ENCODE data around the gene MAP3K9.

Gene MAP3K9

GRCh38 chr14:70780396-70781075 lies 28.8 kb downstream of the MAP3K9 start:
- DNase-seq, result no peak

DNA sequence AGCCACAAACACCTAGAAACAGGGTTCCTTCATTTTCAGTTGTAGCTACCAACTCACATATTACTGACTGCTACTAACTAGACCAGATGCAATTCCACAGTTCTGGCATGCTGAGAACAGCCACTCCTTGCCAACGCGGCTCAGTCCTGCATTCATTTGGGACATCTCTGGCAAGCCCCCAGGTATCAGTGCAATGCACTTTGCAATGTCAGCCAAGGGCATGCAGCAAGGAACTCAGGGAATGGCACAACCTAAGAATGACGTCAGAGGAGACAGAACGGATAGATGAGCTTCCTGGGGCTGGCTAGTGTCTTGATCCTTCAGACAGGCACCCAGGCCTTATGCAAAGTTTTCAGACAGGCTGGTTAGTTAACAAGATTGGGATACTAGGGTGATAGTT lies 29.6 kb downstream of the MAP3K9 start:
- DNase-seq, result no peak

GRCh38 chr14:70776197-70776596 lies 33.1 kb downstream of the MAP3K9 start:
- DNase-seq, result no peak

DNA sequence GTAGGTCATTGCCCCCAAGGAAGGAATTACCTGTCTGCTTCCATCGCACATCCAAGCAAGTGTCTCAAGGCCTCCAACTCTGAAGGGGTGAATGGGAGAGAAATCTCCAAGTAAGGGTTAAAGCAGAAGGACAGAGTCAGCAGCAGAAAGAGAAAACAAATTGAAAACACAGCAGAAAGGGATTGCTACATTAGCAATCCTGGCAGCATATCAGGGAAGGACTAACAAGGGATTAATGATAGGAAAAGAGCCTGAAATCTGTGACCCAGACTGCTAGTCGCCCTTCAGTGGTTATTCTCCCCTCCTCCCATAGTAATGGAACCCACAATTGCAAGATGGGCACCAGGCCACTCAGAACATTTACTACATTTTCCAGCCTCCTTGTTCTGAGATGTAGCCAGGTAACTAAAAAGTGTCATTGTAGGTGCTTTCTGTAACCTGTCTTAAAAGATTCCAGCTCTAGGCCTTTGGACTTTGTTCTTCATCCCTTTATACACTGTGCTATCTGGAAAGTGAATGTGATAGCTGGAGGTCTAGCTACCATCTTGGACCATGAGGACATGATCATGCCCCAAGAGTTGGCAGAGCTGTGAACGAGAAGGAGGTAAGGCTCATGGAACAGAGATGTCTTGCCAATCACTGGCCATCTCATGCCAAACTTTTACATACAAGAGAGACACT lies 36.0 kb downstream of the MAP3K9 start:
- no peak for DNase-seq

GRCh38 chr14:70771781-70772212 lies 37.5 kb downstream of the MAP3K9 start:
- no peak for DNase-seq

- DNase-seq, result no peak
These were observed 38.8 kb downstream of the MAP3K9 start for GRCh38 chr14:70770490-70770889.

DNA sequence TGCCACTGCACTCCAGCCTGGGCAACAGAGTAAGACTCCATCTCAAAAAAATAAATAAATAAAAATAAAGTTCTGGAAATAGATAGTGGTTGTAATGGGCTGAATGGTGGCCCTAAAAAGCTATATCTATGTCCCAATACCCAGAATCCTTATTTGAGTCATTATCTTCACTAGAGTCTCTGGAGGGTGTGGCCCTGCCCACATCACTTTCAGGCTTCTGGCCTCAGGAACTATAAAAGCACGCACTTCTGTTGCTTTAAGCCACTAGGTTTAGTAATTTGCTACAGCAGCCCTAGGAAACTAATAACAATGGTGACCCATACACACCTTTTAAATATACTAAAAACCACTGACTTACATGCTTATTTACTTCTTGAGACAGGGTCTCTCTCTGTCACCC lies 49.9 kb downstream of the MAP3K9 start:
- no peak for DNase-seq

GRCh38 chr14:70755655-70756054 lies 53.7 kb downstream of the MAP3K9 start:
- no peak for DNase-seq

DNA sequence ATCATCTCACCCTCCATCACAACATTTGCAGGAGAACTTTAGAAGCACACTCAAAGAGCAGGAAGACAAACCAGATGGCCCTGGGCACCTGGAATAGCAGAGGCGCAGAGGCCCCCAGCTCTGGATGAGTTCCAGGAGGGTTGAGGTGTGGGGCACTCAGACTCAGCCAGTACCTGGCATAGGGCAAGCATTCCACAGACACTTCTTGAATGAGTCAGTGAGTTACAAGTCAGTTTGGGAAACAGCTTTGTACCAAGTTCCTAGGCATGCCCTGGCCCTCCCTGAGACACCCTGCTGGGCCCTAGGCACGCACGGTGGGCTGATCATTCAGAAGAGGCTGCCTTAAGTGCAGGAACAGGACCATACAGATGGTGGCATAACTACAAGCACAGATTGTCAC lies 54.3 kb downstream of the MAP3K9 start:
- no peak for DNase-seq

- no peak for DNase-seq
These were observed 55.8 kb downstream of the MAP3K9 start for GRCh38 chr14:70753518-70753953.

DNA sequence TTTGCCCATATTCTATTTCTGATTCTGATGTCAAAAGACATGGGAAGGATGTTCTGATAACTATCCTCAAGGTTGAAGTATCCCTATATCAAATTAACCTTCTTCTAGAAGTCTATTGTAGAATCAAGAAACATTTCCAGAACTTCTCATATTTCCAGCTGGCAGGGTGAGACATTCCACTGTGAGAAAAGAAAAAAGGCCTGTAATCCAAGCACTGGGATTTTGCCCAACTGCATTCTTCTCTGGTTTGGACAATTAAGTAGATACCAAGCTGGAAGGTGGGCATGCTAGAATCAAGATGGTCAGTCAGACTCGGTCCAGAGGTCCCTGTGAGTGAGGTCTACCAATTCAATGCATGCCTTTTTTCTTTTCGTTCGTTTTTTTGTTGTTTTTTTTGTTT lies 60.9 kb downstream of the MAP3K9 start:
- DNase-seq, result no peak

DNA sequence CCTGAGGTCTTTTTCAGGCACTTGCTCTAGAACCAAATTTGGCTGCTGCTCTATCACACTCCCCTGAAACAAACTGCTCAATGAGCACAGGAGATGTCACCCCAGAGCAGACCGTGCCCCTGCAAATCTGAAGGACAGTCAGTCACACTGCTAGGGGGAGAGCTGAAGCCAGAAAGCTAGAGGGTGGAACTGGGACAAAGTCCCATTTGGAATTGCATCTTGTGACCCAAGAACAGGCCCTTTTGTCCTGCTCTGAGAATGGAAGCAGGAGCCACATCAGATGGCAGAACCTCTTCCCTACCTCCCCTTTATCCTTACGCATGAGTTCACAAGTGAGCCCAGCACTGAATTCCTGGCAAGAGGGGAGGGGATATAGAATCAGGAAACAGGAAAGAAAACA lies 64.7 kb downstream of the MAP3K9 start:
- DNase-seq, result no peak

- no peak for DNase-seq
These were observed 67.0 kb downstream of the MAP3K9 start for GRCh38 chr14:70742316-70742715.

GRCh38 chr14:70741482-70741881 lies 67.8 kb downstream of the MAP3K9 start:
- DNase-seq, result no peak

- no peak for DNase-seq
These were observed 74.3 kb downstream of the MAP3K9 start for GRCh38 chr14:70735043-70735442.

DNA sequence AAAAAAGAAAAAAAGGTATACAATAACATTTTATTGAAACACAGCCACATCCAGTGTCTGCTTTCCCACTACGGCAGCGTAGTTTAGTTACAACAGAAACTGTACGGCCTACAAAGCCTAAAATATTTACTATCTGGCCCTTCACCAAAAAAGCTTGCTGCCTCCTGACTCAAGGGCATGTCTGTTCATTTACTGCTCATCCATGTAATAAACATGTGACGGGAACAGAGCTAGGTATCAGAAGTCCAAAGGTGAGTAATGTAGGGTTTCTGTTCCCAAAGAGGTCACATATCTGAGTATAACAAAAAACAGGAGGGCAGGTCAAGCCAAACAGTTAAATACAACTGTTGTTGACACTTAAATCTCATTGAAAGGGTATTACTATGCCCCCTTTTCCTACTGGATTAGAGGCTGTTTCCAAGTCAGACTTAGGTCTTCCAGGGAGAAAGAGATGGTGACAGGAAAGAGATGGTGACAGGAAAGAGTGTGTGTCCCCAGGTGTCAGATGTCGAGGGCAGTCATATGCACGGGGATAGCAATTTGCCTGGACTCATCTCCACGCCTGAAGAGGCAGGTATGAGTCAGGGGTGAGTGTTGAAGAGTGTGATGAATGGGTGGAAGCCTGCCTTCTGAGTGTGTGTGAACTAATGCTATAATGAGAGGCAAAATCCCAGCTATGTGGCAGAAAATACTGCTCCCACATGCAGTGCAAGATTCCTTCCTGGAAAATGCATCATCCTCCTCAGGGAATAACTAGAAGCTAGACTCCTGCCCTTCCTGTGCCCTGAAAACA lies 77.7 kb downstream of the MAP3K9 start:
- no peak for DNase-seq

GRCh38 chr14:70730393-70730792 lies 78.9 kb downstream of the MAP3K9 start:
- no peak for DNase-seq

GRCh38 chr14:70726651-70727375 lies 82.5 kb downstream of the MAP3K9 start:
- no peak for DNase-seq

- DNase-seq, result no peak
These were observed 84.4 kb downstream of the MAP3K9 start for GRCh38 chr14:70724944-70725343.

DNA sequence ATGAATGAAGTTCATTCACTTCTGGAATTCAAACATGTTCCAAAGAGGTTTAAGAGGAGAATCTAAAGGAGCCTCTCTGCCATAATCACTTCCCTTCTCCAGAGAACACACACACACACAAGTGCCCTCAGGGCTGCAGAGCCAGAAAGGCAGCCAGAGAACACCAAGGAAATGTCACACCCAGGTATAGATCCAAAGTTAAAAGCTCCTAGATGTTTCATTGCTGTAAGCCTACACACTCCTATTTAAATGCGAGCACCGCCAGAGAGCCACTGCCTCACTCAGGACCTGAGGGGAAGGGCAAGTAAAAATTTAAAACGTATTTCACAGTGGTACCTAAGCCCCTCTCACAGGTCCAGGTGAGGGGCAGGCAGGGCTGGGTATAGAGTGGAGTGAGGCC lies 85.2 kb downstream of the MAP3K9 start:
- DNase-seq, result no peak

GRCh38 chr14:70723276-70723675 lies 86.0 kb downstream of the MAP3K9 start:
- DNase-seq, result no peak

DNA sequence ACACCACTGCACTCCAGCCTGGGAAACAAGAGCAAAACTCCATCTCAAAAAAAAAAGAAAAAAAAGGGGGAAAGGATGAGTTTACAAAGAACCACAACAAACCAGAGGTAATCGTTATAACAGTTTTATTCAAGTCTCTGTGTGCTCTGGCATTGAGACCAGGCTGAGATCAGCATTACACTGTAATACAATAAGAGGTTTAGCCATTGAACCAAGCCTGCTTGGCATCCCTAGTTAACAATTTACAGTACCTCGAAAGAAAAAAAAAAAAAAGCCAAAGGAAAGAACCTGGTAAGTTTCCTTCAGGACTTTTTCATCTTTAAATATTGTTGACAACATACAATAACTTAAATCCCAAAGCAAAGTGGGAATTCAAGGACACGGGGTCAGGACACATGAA lies 86.9 kb downstream of the MAP3K9 start:
- no peak for DNase-seq

DNA sequence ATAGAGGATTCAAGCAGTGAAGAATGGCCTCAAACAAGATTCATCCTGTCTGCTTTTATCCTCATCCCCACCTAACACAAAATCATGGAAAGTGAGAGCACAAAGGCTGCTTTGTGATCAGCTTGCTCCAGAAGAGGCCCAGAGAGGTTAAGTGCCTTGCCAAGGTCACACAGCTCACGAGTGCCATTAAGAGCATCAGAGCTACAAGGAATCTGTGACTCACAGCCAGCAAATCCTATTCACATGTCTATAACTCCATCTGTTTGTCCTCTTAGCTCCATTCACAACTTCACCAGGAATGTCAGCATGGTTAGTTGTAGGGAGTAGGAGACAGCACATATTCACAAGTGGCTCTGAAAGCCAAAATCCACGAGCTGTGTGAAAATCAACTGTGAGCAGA lies 87.8 kb downstream of the MAP3K9 start:
- DNase-seq, result no peak
